IMR-90 (cell line): ENCODE measurements around the gene POU3F3. TPM values are rescaled to one million over a fixed set of nuclear protein-coding genes. Genes with fewer than 3 reads are reported as not detected.

ENCODE experiments used
- ATAC-seq: fragments of 200-7000 bp; cut with Tn5 transposase; 2 replicates; pipeline ENCODE4 v1.9.1; 2020; ENCODE audit warnings: low read depth, mild to moderate bottlenecking, moderate library complexity
- BruUV-seq: library from RNA; stranded (reverse); fragments of 400-500 nt; replicated peaks from 2 replicates; lab custom pipeline; 2021; lab: Mats Ljungman, UMichigan
- CTCF ChIA-PET: fragments of 300-600 bp; formaldehyde crosslinking; extraction: SDS; loops from one replicate; lab custom pipeline; 2021; ENCODE audit warnings: antibody characterized with exemption; lab: Yijun Ruan, JAX
- POLR2A ChIA-PET: fragments of 300-600 bp; sonication (Branson Sonifier 250); formaldehyde crosslinking; loops from one replicate; lab custom pipeline; 2022; ENCODE audit warnings: antibody characterized with exemption; ENCODE audit not compliant: unreplicated experiment; lab: Charles Lee
- DNase-seq: peaks from one replicate; pipeline ENCODE4 v3.0.0; 2013
- H2AFZ ChIP-seq: replicated peaks from 2 replicates; pipeline ENCODE3; 2013; ENCODE audit warnings: low read length, mild to moderate bottlenecking; ENCODE audit not compliant: poor library complexity
- H2AK5ac ChIP-seq: 2 replicates; pipeline ENCODE4 v1.6.1; 2013; ENCODE audit warnings: low read depth, low read length, inconsistent platforms
- H2AK9ac ChIP-seq: replicated peaks from 2 replicates; pipeline ENCODE3; 2013; ENCODE audit warnings: mild to moderate bottlenecking, low read depth, low read length, moderate library complexity; ENCODE audit not compliant: poor library complexity
- H2BK120ac ChIP-seq: 2 replicates; pipeline ENCODE4 v1.6.1; 2013; ENCODE audit warnings: low read depth, low read length, inconsistent platforms
- H2BK15ac ChIP-seq: 3 replicates; pipeline ENCODE4 v1.6.1; 2013; ENCODE audit warnings: low read depth, low read length, inconsistent platforms
- H2BK20ac ChIP-seq: 2 replicates; pipeline ENCODE4 v1.6.1; 2013; ENCODE audit warnings: low read depth, mild to moderate bottlenecking, inconsistent platforms, low read length, moderate library complexity
- H2BK5ac ChIP-seq: 2 replicates; pipeline ENCODE4 v1.6.1; 2013; ENCODE audit warnings: mild to moderate bottlenecking, low read depth, low read length, inconsistent platforms; ENCODE audit not compliant: poor library complexity, severe bottlenecking
- H3K14ac ChIP-seq: replicated peaks from 2 replicates; pipeline ENCODE4 v1.6.1; 2013; ENCODE audit warnings: low read depth, low read length, inconsistent platforms
- H3K18ac ChIP-seq: 2 replicates; pipeline ENCODE4 v1.6.1; 2013; ENCODE audit warnings: low read depth, low read length, control low read depth
- H3K23ac ChIP-seq: 2 replicates; pipeline ENCODE4 v1.6.1; 2013; ENCODE audit warnings: low read depth, low read length, inconsistent platforms
- H3K27ac ChIP-seq: 2 replicates; pipeline ENCODE4 v1.5.1; 2013; ENCODE audit warnings: mild to moderate bottlenecking, control low read depth, low read length; ENCODE audit not compliant: insufficient read depth
- H3K27me3 ChIP-seq: 2 replicates; pipeline ENCODE4 v1.6.1; 2013; ENCODE audit warnings: low read length; ENCODE audit not compliant: control insufficient read depth, insufficient read depth
- H3K36me3 ChIP-seq: 2 replicates; pipeline ENCODE4 v1.6.1; 2013; ENCODE audit warnings: low read length, mixed read lengths; ENCODE audit not compliant: control insufficient read depth, insufficient read depth
- H3K4ac ChIP-seq: 2 replicates; pipeline ENCODE4 v1.6.1; 2013; ENCODE audit warnings: low read depth, low read length, inconsistent platforms
- H3K4me1 ChIP-seq: 2 replicates; pipeline ENCODE4 v1.6.1; 2013; ENCODE audit warnings: low read length, mixed read lengths; ENCODE audit not compliant: control insufficient read depth, insufficient read depth
- H3K4me2 ChIP-seq: 2 replicates; pipeline ENCODE4 v1.6.1; 2013; ENCODE audit warnings: low read depth, mild to moderate bottlenecking, control low read depth, low read length, moderate library complexity
- H3K4me3 ChIP-seq: 2 replicates; pipeline ENCODE4 v1.5.1; 2013; ENCODE audit warnings: low read depth, mild to moderate bottlenecking, control low read depth, low read length, moderate library complexity; ENCODE audit not compliant: insufficient read depth
- H3K56ac ChIP-seq: 2 replicates; pipeline ENCODE4 v1.6.1; 2013; ENCODE audit warnings: low read length, inconsistent platforms; ENCODE audit not compliant: insufficient read depth; ENCODE audit errors: extremely low read depth
- H3K79me1 ChIP-seq, 2 experiments: 2 replicates each; pipeline ENCODE4 v1.6.1; 2013; ENCODE audit warnings: low read length in 2 of 2, inconsistent platforms in 1 of 2, low read depth in 1 of 2
- H3K9ac ChIP-seq: 2 replicates; pipeline ENCODE4 v1.6.1; 2013; ENCODE audit warnings: low read depth, low read length, control low read depth
- H3K9me1 ChIP-seq: 2 replicates; pipeline ENCODE4 v1.6.1; 2013; ENCODE audit warnings: low read length, inconsistent platforms; ENCODE audit not compliant: insufficient read depth
- H3K9me3 ChIP-seq: 2 replicates; pipeline ENCODE4 v1.6.1; 2013; ENCODE audit warnings: low read length; ENCODE audit not compliant: control insufficient read depth, insufficient read depth
- H4K20me1 ChIP-seq: 2 replicates; pipeline ENCODE4 v1.6.1; 2013; ENCODE audit warnings: low read length, inconsistent platforms; ENCODE audit not compliant: insufficient read depth
- H4K5ac ChIP-seq: 2 replicates; pipeline ENCODE4 v1.6.1; 2013; ENCODE audit warnings: mild to moderate bottlenecking, low read depth, low read length, control low read depth
- H4K8ac ChIP-seq, 2 experiments: 2 replicates each; pipeline ENCODE4 v1.6.1; 2013; ENCODE audit warnings: low read depth in 2 of 2, low read length in 2 of 2, control low read depth in 1 of 2, inconsistent platforms in 1 of 2
- H4K91ac ChIP-seq: 2 replicates; pipeline ENCODE4 v1.6.1; 2013; ENCODE audit warnings: low read depth, low read length, inconsistent platforms; ENCODE audit not compliant: insufficient read depth
- BHLHE40 ChIP-seq: fragments of 150-350 bp; IDR thresholded peaks from 2 replicates; pipeline ENCODE4 v1.6.1; 2016; ENCODE audit warnings: mild to moderate bottlenecking, low read depth, low read length
- CHD1 ChIP-seq: IDR thresholded peaks from 2 replicates; pipeline ENCODE4 v1.6.1; 2012; ENCODE audit warnings: low read depth, low read length, improper control_type of control experiment
- FOS ChIP-seq: fragments of 150-350 bp; IDR thresholded peaks from 2 replicates; pipeline ENCODE4 v1.6.1; 2016; ENCODE audit warnings: low read depth, low read length
- MAFK ChIP-seq: IDR thresholded peaks from 2 replicates; pipeline ENCODE4 v1.6.1; 2012; ENCODE audit warnings: low read depth, low read length, improper control_type of control experiment
- MAZ ChIP-seq: IDR thresholded peaks from 2 replicates; pipeline ENCODE4 v1.6.1; 2012; ENCODE audit warnings: low read depth, mild to moderate bottlenecking, low read length, improper control_type of control experiment, moderate library complexity, borderline replicate concordance
- NFE2L2 ChIP-seq: fragments of 150-350 bp; IDR thresholded peaks from 2 replicates; pipeline ENCODE4 v1.6.1; 2016; ENCODE audit warnings: low read depth, mild to moderate bottlenecking, low read length
- RFX5 ChIP-seq: IDR thresholded peaks from 2 replicates; pipeline ENCODE4 v1.8.0; 2012; ENCODE audit warnings: low read depth, mild to moderate bottlenecking, low read length, moderate library complexity
- SMC3 ChIP-seq: fragments of 150-350 bp; IDR thresholded peaks from 2 replicates; pipeline ENCODE4 v1.6.1; 2016; ENCODE audit warnings: low read depth, mild to moderate bottlenecking, antibody characterized with exemption, low read length, moderate library complexity
- WGBS, 2 experiments: methylation state at CpG; one replicate each; pipeline versions ENCODE4 v1.1.5 to v1.1.7; 2013; ENCODE audit warnings: missing lambda C conversion rate in 2 of 2; ENCODE audit not compliant: insufficient read length in 1 of 2; ENCODE audit errors: extremely low coverage in 2 of 2; 5-methylcytosine and 5-hydroxymethylcytosine counted together
- dilution Hi-C: fragments of 300-500 bp; cut with HindIII; formaldehyde crosslinking; loops from one replicate; pipeline ENCODE4 v1.14.3; 2018; ENCODE audit warnings: low sequenced_read_pairs; ENCODE audit not compliant: unreplicated experiment
- in situ Hi-C: fragments of 300-500 bp; cut with MboI; formaldehyde crosslinking; loops from 3 replicates; pipeline ENCODE4 v1.14.3; 2019; ENCODE audit warnings: low sequenced_read_pairs, inconsistent platforms, mixed read lengths
- intact Hi-C: fragments of 100-400 bp; cut with micrococcal nuclease; formaldehyde crosslinking; loops from 2 replicates; pipeline ENCODE4 v1.10.0; 2022
- polyA plus RNA-seq, 3 experiments: library from polyadenylated mRNA; depleted of rRNA; stranded (reverse); fragments of >200 nt; gene quantifications; 2 replicates each; pipeline ENCODE4 v1.2.3, GENCODE V29; 2012; ENCODE audit warnings: low replicate concordance in 1 of 3
- total RNA-seq: library from RNA; depleted of rRNA; stranded (reverse); fragments of >200 nt; gene quantifications from 2 replicates; pipeline ENCODE4 v1.2.3, GENCODE V29; 2012
- TF ChIP-seq, protein P1 (sequence below): conservative IDR thresholded peaks from 2 replicates; pipeline ENCODE4 v1.5.1; 2012; ENCODE audit warnings: mild to moderate bottlenecking, low read depth, low read length, improper control_type of control experiment
- TF ChIP-seq, protein P2 (sequence below): fragments of 150-350 bp; IDR thresholded peaks from 2 replicates; pipeline ENCODE4 v1.6.1; 2017; ENCODE audit warnings: mild to moderate bottlenecking, antibody characterized with exemption, low read length, low read depth

The POU3F3 gene
- total and polyA plus RNA-seq, 2 of the 4 experiments (the other 2 are of a cell fraction): not detected

DNA sequence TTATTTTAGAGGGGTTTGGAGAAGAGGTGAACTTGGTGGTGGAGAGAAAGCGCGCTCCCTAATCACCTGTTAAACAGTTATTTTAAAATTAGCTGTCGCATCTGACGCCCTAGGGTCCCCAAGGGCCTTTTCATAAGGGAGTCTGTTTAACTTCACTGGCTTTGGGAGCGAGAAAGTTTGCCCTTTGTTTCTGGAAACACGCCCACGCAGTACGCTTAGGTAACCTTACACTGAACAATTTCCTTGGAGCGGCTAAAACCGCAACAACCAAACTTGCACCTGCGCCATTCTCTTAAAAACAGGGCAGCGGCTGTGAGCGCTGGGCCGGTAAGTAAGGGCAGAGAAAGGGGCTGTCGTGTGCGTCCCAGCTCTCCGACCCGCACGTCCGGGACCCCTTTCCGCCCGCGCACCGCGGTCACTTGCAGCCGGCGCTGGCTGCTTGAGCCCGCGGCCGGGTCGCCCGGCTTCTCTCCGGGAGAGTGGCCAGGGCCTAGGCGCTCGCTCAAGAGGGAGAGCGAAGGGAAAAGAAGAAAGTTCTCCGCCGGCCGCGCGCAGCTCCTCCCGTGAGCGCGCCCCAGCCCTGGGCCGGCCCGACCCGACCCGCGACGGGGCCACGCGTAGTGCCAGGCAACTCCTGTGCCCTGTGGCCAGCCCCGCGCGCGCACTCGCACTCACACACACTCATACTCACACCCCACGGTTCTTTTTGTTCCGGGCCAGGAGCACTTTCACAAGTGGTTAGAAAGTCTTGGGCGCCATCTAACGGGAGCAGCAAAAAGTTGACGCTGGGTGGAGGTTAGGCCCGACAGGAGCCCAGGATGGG lies 19.2 kb downstream of the POU3F3 start (continued):
- no peak for TF ChIP-seq FOS

DNA sequence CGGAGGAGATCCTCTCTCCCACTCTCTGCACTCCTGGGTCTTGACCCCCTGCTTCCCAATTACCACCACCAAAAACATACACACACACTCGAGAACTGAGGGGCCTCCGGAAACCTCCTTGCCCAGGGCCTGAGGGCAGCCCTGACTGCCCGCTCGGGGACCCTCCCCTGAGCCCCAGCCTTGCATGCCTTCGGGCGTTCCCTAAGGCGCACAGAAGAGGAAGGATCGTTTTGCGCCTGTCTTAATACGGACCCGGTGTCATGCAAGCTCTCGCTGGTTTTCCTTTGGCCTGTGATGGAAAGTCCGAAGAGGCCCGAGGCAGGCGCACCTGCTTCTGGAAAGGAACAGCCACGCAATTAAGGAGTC lies 19.8 kb downstream of the POU3F3 start:
- H3K36me3 ChIP-seq: no peaks in the 10 kb centered on the region
- no peak overlapping the region for H3K4ac ChIP-seq
- no peak overlapping the region for H4K5ac ChIP-seq
- H3K23ac ChIP-seq: no peak overlapping the region
- peaks cover 34% of the 10 kb centered on the region for H3K27me3 ChIP-seq
- WGBS, 2 experiments: 6% methylated on average over 4 of the region's 17 CpGs; no CpG with 5 or more reads in 1 of the 2 experiments
- H4K91ac ChIP-seq: no peak overlapping the region
- H2BK5ac ChIP-seq: no peak overlapping the region
- intact Hi-C loops (no loop called here), in situ Hi-C loops (no loop called here), dilution Hi-C loops (no loop called here)
- H2AK9ac ChIP-seq: no peak overlapping the region
- H3K14ac ChIP-seq: no peak overlapping the region
- H4K20me1 ChIP-seq: no peaks in the 10 kb centered on the region
- TF ChIP-seq NFE2L2: no peak
- TF ChIP-seq SMC3: no peak
- TF ChIP-seq, protein P1, sequence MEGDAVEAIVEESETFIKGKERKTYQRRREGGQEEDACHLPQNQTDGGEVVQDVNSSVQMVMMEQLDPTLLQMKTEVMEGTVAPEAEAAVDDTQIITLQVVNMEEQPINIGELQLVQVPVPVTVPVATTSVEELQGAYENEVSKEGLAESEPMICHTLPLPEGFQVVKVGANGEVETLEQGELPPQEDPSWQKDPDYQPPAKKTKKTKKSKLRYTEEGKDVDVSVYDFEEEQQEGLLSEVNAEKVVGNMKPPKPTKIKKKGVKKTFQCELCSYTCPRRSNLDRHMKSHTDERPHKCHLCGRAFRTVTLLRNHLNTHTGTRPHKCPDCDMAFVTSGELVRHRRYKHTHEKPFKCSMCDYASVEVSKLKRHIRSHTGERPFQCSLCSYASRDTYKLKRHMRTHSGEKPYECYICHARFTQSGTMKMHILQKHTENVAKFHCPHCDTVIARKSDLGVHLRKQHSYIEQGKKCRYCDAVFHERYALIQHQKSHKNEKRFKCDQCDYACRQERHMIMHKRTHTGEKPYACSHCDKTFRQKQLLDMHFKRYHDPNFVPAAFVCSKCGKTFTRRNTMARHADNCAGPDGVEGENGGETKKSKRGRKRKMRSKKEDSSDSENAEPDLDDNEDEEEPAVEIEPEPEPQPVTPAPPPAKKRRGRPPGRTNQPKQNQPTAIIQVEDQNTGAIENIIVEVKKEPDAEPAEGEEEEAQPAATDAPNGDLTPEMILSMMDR: no peak
- no peak for TF ChIP-seq RFX5
- no peak for TF ChIP-seq MAFK
- TF ChIP-seq, protein P2, sequence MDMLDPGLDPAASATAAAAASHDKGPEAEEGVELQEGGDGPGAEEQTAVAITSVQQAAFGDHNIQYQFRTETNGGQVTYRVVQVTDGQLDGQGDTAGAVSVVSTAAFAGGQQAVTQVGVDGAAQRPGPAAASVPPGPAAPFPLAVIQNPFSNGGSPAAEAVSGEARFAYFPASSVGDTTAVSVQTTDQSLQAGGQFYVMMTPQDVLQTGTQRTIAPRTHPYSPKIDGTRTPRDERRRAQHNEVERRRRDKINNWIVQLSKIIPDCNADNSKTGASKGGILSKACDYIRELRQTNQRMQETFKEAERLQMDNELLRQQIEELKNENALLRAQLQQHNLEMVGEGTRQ: no peak
- TF ChIP-seq BHLHE40: no peak
- no peak for TF ChIP-seq MAZ
- no peak for TF ChIP-seq CHD1
- H3K56ac ChIP-seq: no peak overlapping the region
- H3K4me1 ChIP-seq: no peaks in the 10 kb centered on the region
- no peaks in the 10 kb centered on the region for H3K9me3 ChIP-seq
- DNase-seq (no peak), ATAC-seq (no peak)
- no peak overlapping the region for H2BK120ac ChIP-seq
- no peak overlapping the region for H3K9ac ChIP-seq
- H3K4me2 ChIP-seq: no peak overlapping the region
- no peaks in the 10 kb centered on the region for H3K79me1 ChIP-seq
- H2AFZ ChIP-seq: peak overlapping the region; percentile 86
- no peaks in the 10 kb centered on the region for H3K9me1 ChIP-seq
- H2BK20ac ChIP-seq: no peak overlapping the region
- no TSS peak for BruUV-seq
- H3K4me3 ChIP-seq: no peak overlapping the region
- ChIA-PET CTCF (no interaction called here), POLR2A (no interaction called here)
- no peak overlapping the region for H2AK5ac ChIP-seq
- H4K8ac ChIP-seq: no peak overlapping the region
- no peak overlapping the region for H2BK15ac ChIP-seq
- H3K27ac ChIP-seq: no peak overlapping the region
- H3K18ac ChIP-seq: no peak overlapping the region
